ELF-1 (cell line): ENCODE results near the gene FOSL1.
"Not testable (repeated sequence)": the region's sequence is repeated elsewhere in the genome, so short reads cannot be mapped to it uniquely, and the experiment has no call there.

Experiments
- DNase-seq: peaks from one replicate; pipeline ENCODE4 v3.0.0-alpha.2; 2016; ENCODE audit warnings: low read depth, low spot score

The FOSL1 gene

GRCh38 chr11:65852508-65853245 is 47.5 kb downstream of the FOSL1 start:
- peak; percentile 27 for DNase-seq

GRCh38 chr11:65851811-65852507 is 48.2 kb downstream of the FOSL1 start:
- DNase-seq = peak; percentile 23

GRCh38 chr11:65851083-65851579 is 49.1 kb downstream of the FOSL1 start:
- peak; percentile 91 for DNase-seq

DNA sequence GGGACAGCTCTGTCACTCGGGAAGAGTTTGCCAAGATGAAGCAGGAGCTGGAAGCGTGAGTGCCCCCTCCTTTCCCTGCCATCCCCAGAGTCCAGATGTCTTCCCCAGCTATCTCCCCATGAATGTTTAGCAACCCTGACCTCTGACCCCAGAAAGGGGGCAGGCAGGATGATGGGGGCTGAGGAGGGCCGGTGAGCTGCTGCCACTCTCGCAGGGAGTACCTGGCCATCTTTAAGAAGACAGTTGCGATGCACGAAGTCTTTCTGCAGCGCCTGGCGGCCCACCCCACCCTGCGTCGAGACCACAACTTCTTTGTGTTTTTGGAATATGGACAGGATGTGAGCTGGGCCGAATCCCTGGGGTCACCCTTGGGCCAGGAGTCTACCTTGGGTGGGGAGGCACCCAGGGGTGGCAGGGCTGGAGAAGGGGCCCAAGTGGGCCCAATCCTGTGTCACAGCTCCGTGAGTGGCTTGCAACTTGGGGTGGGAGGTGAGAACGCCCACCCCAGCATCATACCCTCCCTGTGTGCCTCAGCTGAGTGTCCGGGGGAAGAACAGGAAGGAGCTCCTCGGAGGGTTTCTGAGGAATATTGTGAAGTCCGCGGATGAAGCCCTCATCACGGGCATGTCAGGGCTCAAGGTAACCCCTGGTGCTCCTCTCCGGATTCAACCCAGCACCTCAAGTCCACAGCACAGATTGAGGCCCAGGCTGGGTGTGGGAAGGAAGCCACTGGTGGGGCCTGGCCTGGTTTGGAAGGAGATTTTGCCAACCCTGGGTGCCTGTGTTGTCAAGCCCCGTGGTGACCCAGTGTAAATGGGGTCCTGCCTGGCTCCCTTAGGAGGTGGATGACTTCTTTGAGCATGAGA is 49.7 kb downstream of the FOSL1 start:
- peak; percentile 25 for DNase-seq

GRCh38 chr11:65849771-65850216 is 50.4 kb downstream of the FOSL1 start:
- DNase-seq = peak; percentile 14

DNA sequence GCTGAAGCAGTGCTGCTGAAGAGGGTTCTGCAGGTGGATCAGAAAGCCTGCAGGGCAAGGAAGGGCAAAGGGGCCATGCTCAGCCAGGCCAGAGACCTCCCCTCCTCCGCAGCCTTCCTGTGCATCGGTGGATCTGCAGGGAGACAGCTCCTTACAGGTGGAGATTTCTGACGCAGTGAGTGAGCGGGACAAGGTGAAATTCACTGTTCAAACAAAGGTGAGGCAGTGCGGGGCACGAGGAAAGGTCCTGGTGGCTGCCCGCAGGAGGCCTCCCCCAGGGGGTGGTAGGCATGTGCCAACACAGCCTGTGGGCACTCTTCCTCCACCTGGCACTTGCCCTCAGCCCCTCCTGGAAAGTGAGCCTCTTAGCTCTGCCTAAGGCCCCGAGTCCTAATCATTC is 50.8 kb downstream of the FOSL1 start:
- peak; percentile 60 for DNase-seq

- not testable (repeated sequence) for DNase-seq
Measured at GRCh38 chr11:65848693-65849092, 51.5 kb downstream of the FOSL1 start.

DNA sequence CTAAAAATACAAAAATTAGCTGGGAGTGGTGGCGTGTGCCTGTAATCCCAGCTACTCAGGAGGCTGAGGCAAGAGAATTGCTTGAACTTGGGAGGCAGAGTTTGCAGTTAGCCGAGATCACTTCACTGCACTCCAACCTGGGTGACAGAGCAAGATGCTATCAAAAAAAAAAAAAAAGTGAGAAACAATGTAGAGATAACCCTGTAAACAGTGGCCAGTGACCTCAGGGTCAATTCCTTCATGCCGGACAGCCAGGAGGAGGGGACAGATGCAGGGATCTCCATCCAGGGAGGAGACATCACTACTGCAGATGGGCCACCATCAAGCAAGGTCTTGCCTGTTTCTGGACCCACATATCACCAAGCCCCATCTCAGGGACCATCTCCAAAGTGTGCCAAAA is 52.4 kb downstream of the FOSL1 start:
- no peak for DNase-seq

DNA sequence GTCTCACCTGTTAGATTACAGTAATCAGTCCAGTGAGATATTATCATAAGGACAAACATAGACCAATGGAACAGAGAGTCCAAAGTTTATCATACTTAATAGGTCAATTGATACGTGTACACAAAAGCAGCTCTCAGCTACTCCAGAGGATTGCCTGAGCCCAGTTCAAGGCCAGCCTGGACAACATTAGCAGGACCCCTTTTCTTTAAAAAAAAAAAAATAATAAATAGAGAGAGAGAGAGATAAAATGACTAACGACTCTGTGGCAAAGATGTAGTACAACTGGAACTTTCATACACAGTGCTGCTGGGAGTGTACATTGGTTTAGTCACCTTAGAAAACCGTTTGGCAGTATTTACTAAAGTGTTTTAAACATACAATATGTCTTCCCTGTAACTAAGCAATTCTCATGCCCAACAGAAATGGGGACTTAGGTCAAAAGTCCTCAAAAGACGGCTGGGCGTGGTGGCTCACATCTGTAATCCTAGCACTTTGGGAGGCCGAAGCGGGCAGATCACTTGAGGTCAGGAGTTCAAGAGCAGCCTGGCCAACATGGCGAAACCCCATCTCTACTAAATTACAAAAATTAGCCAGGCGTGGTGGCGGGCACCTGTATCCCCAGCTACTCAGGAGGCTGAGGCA is 55.8 kb downstream of the FOSL1 start:
- DNase-seq = no peak

- no peak for DNase-seq
Measured at GRCh38 chr11:65843811-65844210, 56.4 kb downstream of the FOSL1 start.

GRCh38 chr11:65842144-65842543 is 58.0 kb downstream of the FOSL1 start:
- DNase-seq = no peak
